ENCODE data around the gene C19orf12. TPM values are rescaled to one million over a fixed set of nuclear protein-coding genes. Genes with fewer than 3 reads are reported as not detected.

The C19orf12 gene
- total RNA-seq, 2 experiments from 2014 or later: 12.5 to 20.6 TPM

Other genes starting within 250 kb of the C19orf12 start
- gene VSTM2B, start 189.3 kb downstream of the C19orf12 start, total RNA-seq (2014; rRNA removed; shearing (Covaris generic)): not detected in 2 replicates
- not detected in 2 replicates for gene VSTM2B, start 189.3 kb downstream of the C19orf12 start, total RNA-seq (2022)
- gene POP4, start 109.0 kb downstream of the C19orf12 start, total RNA-seq (2014; rRNA removed; shearing (Covaris generic)): 93.6 and 105 TPM in 2 replicates
- gene POP4, start 109.0 kb downstream of the C19orf12 start, total RNA-seq (2022): 73.6 and 83.5 TPM in 2 replicates
- gene PLEKHF1, start 49.8 kb downstream of the C19orf12 start, total RNA-seq (2014; rRNA removed; shearing (Covaris generic)): 7.0 TPM in 2 replicates
- 4.5 and 5.0 TPM in 2 replicates for gene PLEKHF1, start 49.8 kb downstream of the C19orf12 start, total RNA-seq (2022)
- gene CCNE1, start 96.7 kb upstream of the C19orf12 start, total RNA-seq (2014; rRNA removed; shearing (Covaris generic)): 13.4 and 23.2 TPM in 2 replicates
- gene CCNE1, start 96.7 kb upstream of the C19orf12 start, total RNA-seq (2022): 34.0 and 36.1 TPM in 2 replicates
- gene URI1, start 227.0 kb upstream of the C19orf12 start, total RNA-seq (2014; rRNA removed; shearing (Covaris generic)): 45.1 and 68.7 TPM in 2 replicates
- 79.2 and 82.1 TPM in 2 replicates for gene URI1, start 227.0 kb upstream of the C19orf12 start, total RNA-seq (2022)

Data from OCI-LY7 (cell line).